GM12801 (cell line): ENCODE data around the gene CNTN4.

Experiments used
- TF ChIP-seq, protein P1 (sequence below): IDR thresholded peaks from one replicate; pipeline ENCODE4 v1.5.1; 2011; ENCODE audit warnings: control low read depth; ENCODE audit not compliant: insufficient read length; ENCODE audit errors: extremely low read depth

Gene CNTN4

DNA sequence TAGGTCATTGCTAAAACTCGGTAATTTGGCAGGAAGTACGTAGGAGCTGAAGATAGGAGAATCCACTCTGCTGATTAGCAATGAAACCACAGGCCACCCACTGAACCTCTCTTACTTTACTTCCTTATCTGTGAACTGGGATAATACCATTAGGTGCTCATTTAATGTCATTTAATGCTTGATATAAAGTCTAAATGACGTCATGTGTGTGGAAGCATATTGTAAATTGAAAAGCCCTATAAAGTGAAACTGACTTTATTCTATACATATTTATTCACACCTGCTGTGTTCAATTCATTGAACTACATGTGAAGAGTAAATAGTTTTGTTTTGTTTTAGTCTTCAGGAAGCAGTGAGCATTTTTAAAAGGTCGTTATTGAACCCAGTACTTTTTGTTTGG lies 137.5 kb downstream of the CNTN4 start:
- TF ChIP-seq, protein P1, sequence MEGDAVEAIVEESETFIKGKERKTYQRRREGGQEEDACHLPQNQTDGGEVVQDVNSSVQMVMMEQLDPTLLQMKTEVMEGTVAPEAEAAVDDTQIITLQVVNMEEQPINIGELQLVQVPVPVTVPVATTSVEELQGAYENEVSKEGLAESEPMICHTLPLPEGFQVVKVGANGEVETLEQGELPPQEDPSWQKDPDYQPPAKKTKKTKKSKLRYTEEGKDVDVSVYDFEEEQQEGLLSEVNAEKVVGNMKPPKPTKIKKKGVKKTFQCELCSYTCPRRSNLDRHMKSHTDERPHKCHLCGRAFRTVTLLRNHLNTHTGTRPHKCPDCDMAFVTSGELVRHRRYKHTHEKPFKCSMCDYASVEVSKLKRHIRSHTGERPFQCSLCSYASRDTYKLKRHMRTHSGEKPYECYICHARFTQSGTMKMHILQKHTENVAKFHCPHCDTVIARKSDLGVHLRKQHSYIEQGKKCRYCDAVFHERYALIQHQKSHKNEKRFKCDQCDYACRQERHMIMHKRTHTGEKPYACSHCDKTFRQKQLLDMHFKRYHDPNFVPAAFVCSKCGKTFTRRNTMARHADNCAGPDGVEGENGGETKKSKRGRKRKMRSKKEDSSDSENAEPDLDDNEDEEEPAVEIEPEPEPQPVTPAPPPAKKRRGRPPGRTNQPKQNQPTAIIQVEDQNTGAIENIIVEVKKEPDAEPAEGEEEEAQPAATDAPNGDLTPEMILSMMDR: no peak

DNA sequence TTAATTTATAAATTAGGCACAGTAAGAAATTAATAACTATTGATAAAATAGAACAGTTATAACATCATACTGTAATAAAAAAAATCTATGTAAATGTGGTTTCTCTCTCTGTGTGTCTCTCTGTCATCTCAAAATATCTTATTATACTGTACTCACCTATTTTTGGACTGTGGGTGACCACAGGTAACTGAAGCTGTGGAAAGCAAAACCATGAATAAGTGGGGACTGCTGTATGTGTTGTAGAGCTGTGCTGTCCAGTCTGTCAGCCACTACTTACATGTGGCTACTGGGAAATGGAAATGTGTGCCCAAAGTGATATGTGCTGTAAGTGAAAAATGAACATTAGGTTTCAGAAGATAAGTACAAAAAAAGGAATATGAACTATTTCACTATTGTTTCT lies 145.5 kb downstream of the CNTN4 start:
- TF ChIP-seq, protein P1: no peak

- TF ChIP-seq, protein P1: no peak
Measured at GRCh38 chr3:2246873-2247648, 148.4 kb downstream of the CNTN4 start.

DNA sequence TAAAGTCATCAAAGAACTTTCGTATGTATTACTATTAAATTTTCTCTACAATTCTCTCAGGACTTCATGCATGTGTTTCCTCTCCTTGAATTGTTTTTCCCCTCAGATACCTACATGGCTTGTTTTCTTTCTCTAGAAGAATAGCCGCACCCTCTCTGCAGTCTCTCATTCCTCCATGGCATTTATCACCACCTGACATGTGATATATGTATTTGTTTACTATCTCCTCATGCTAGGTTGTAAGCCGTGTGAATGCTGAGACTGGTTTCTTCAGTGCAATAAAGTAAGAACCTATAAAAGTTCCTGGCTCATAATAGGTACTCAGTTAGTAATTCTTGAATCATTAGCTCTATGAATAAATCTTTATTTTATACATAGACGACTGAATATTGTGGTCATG lies 149.2 kb downstream of the CNTN4 start:
- TF ChIP-seq, protein P1: no peak

- TF ChIP-seq, protein P1: no peak
Measured at GRCh38 chr3:2250783-2251182, 152.1 kb downstream of the CNTN4 start.

- TF ChIP-seq, protein P1: no peak
Measured at GRCh38 chr3:2261747-2262146, 163.1 kb downstream of the CNTN4 start.

- TF ChIP-seq, protein P1: no peak
Measured at GRCh38 chr3:2262204-2262603, 163.5 kb downstream of the CNTN4 start.

DNA sequence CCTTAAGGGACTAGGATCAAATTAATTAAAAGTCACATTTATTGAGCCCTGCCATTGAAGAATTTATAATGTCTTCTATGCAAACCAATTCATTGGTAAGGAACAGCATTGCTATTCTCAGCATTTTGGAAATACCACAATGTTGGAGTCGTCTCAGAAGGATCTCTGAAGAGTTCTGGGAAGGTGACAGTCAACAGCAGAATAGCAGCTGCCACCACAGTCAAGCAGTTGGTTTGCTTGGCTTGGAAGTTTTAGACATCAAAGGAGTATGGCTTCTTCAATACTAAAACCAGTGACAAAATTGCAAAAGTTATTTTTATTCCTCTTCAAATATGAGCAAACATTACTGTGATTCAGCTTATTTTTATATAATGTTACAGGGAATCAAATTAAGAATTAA lies 167.9 kb downstream of the CNTN4 start:
- TF ChIP-seq, protein P1: no peak
